Measurements from ENCODE around the gene SLC7A10.
"Not testable (repeated sequence)": the region's sequence is repeated elsewhere in the genome, so short reads cannot be mapped to it uniquely, and the experiment has no call there.

Gene SLC7A10

GRCh38 chr19:33174186-33174585 is 51.5 kb downstream of the SLC7A10 start:
- H3K27me3 ChIP-seq (ENCODE audit: control insufficient read depth in 1 of 2, insufficient read depth in 2 of 2, low read length in 2 of 2): no peaks in the 10 kb centered on the region
- no peak overlapping the region for H3K4me3 ChIP-seq (ENCODE audit: low read length in 2 of 2)
- H3K9ac ChIP-seq (ENCODE audit: low read length in 2 of 2): no peak overlapping the region
- no peaks in the 10 kb centered on the region for H3K9me3 ChIP-seq (ENCODE audit: control insufficient read depth in 2 of 2, low read length in 2 of 2)
- H3K4me1 ChIP-seq (ENCODE audit: control insufficient read depth, insufficient read depth, low read length): peaks cover 28% of the 10 kb centered on the region
- no peak overlapping the region for H3K27ac ChIP-seq (ENCODE audit: low read length)
- no peaks in the 10 kb centered on the region for H3K36me3 ChIP-seq (ENCODE audit: control insufficient read depth in 2 of 2, insufficient read depth in 2 of 2, low read length in 2 of 2)

GRCh38 chr19:33171916-33172359 is 53.7 kb downstream of the SLC7A10 start:
- Histone ChIP-seq H3K4me1 (ENCODE audit: control insufficient read depth, insufficient read depth, low read length) (peaks cover 17% of the 10 kb centered on the region), H3K9me3 (ENCODE audit: control insufficient read depth in 2 of 2, low read length in 2 of 2) (no peaks in the 10 kb centered on the region), H3K27ac (ENCODE audit: low read length) (no peak overlapping the region), H3K4me3 (ENCODE audit: low read length in 2 of 2) (no peak overlapping the region), H3K9ac (ENCODE audit: low read length in 2 of 2) (no peak overlapping the region), H3K27me3 (ENCODE audit: control insufficient read depth in 1 of 2, insufficient read depth in 2 of 2, low read length in 2 of 2) (no peaks in the 10 kb centered on the region), H3K36me3 (ENCODE audit: control insufficient read depth in 2 of 2, insufficient read depth in 2 of 2, low read length in 2 of 2) (no peaks in the 10 kb centered on the region)

- H3K9me3 ChIP-seq (ENCODE audit: control insufficient read depth in 2 of 2, low read length in 2 of 2): no peaks in the 10 kb centered on the region
- H3K27ac ChIP-seq (ENCODE audit: low read length): no peak overlapping the region
- peaks cover 17% of the 10 kb centered on the region for H3K4me1 ChIP-seq (ENCODE audit: control insufficient read depth, insufficient read depth, low read length)
- H3K9ac ChIP-seq (ENCODE audit: low read length in 2 of 2): no peak overlapping the region
- H3K36me3 ChIP-seq (ENCODE audit: control insufficient read depth in 2 of 2, insufficient read depth in 2 of 2, low read length in 2 of 2): no peaks in the 10 kb centered on the region
- no peaks in the 10 kb centered on the region for H3K27me3 ChIP-seq (ENCODE audit: control insufficient read depth in 1 of 2, insufficient read depth in 2 of 2, low read length in 2 of 2)
- no peak overlapping the region for H3K4me3 ChIP-seq (ENCODE audit: low read length in 2 of 2)
Measured at GRCh38 chr19:33171222-33171795, 54.3 kb downstream of the SLC7A10 start.

- Histone ChIP-seq H3K9me3 (ENCODE audit: control insufficient read depth in 2 of 2, low read length in 2 of 2) (no peaks in the 10 kb centered on the region), H3K4me3 (ENCODE audit: low read length in 2 of 2) (no peak overlapping the region), H3K4me1 (ENCODE audit: control insufficient read depth, insufficient read depth, low read length) (peaks cover 5% of the 10 kb centered on the region), H3K36me3 (ENCODE audit: control insufficient read depth in 2 of 2, insufficient read depth in 2 of 2, low read length in 2 of 2) (no peaks in the 10 kb centered on the region), H3K9ac (ENCODE audit: low read length in 2 of 2) (no peak overlapping the region), H3K27me3 (ENCODE audit: control insufficient read depth in 1 of 2, insufficient read depth in 2 of 2, low read length in 2 of 2) (no peaks in the 10 kb centered on the region), H3K27ac (ENCODE audit: low read length) (no peak overlapping the region)
Measured at GRCh38 chr19:33168528-33168927, 57.1 kb downstream of the SLC7A10 start.

GRCh38 chr19:33167438-33167837 is 58.2 kb downstream of the SLC7A10 start:
- no peak overlapping the region for H3K9ac ChIP-seq (ENCODE audit: low read length in 2 of 2)
- no peaks in the 10 kb centered on the region for H3K4me1 ChIP-seq (ENCODE audit: control insufficient read depth, insufficient read depth, low read length)
- no peaks in the 10 kb centered on the region for H3K27me3 ChIP-seq (ENCODE audit: control insufficient read depth in 1 of 2, insufficient read depth in 2 of 2, low read length in 2 of 2)
- H3K9me3 ChIP-seq (ENCODE audit: control insufficient read depth in 2 of 2, low read length in 2 of 2): no peaks in the 10 kb centered on the region
- H3K27ac ChIP-seq (ENCODE audit: low read length): no peak overlapping the region
- no peak overlapping the region for H3K4me3 ChIP-seq (ENCODE audit: low read length in 2 of 2)
- no peaks in the 10 kb centered on the region for H3K36me3 ChIP-seq (ENCODE audit: control insufficient read depth in 2 of 2, insufficient read depth in 2 of 2, low read length in 2 of 2)

- not testable (repeated sequence) for H3K4me3 ChIP-seq (ENCODE audit: low read length in 2 of 2); H3K9me3 ChIP-seq (ENCODE audit: control insufficient read depth in 2 of 2, low read length in 2 of 2); H3K27me3 ChIP-seq (ENCODE audit: control insufficient read depth in 1 of 2, insufficient read depth in 2 of 2, low read length in 2 of 2); H3K27ac ChIP-seq (ENCODE audit: low read length); H3K4me1 ChIP-seq (ENCODE audit: control insufficient read depth, insufficient read depth, low read length); H3K36me3 ChIP-seq (ENCODE audit: control insufficient read depth in 2 of 2, insufficient read depth in 2 of 2, low read length in 2 of 2); H3K9ac ChIP-seq (ENCODE audit: low read length in 2 of 2)
Measured at GRCh38 chr19:33166037-33166436, 59.6 kb downstream of the SLC7A10 start.

- Histone ChIP-seq H3K4me3 (ENCODE audit: low read length in 2 of 2) (no peak overlapping the region), H3K9me3 (ENCODE audit: control insufficient read depth in 2 of 2, low read length in 2 of 2) (no peaks in the 10 kb centered on the region), H3K4me1 (ENCODE audit: control insufficient read depth, insufficient read depth, low read length) (no peaks in the 10 kb centered on the region), H3K27ac (ENCODE audit: low read length) (no peak overlapping the region), H3K9ac (ENCODE audit: low read length in 2 of 2) (no peak overlapping the region), H3K27me3 (ENCODE audit: control insufficient read depth in 1 of 2, insufficient read depth in 2 of 2, low read length in 2 of 2) (no peaks in the 10 kb centered on the region), H3K36me3 (ENCODE audit: control insufficient read depth in 2 of 2, insufficient read depth in 2 of 2, low read length in 2 of 2) (no peaks in the 10 kb centered on the region)
Measured at GRCh38 chr19:33163481-33163880, 62.2 kb downstream of the SLC7A10 start.

GRCh38 chr19:33161201-33161600 is 64.4 kb downstream of the SLC7A10 start:
- no peaks in the 10 kb centered on the region for H3K4me1 ChIP-seq (ENCODE audit: control insufficient read depth, insufficient read depth, low read length)
- no peak overlapping the region for H3K4me3 ChIP-seq (ENCODE audit: low read length in 2 of 2)
- H3K27me3 ChIP-seq (ENCODE audit: control insufficient read depth in 1 of 2, insufficient read depth in 2 of 2, low read length in 2 of 2): no peaks in the 10 kb centered on the region
- H3K9me3 ChIP-seq (ENCODE audit: control insufficient read depth in 2 of 2, low read length in 2 of 2): no peaks in the 10 kb centered on the region
- no peak overlapping the region for H3K9ac ChIP-seq (ENCODE audit: low read length in 2 of 2)
- H3K27ac ChIP-seq (ENCODE audit: low read length): no peak overlapping the region
- no peaks in the 10 kb centered on the region for H3K36me3 ChIP-seq (ENCODE audit: control insufficient read depth in 2 of 2, insufficient read depth in 2 of 2, low read length in 2 of 2)

GRCh38 chr19:33159893-33160292 is 65.8 kb downstream of the SLC7A10 start:
- Histone ChIP-seq H3K27ac (ENCODE audit: low read length) (no peak overlapping the region), H3K36me3 (ENCODE audit: control insufficient read depth in 2 of 2, insufficient read depth in 2 of 2, low read length in 2 of 2) (no peaks in the 10 kb centered on the region), H3K4me1 (ENCODE audit: control insufficient read depth, insufficient read depth, low read length) (no peaks in the 10 kb centered on the region), H3K9ac (ENCODE audit: low read length in 2 of 2) (no peak overlapping the region), H3K4me3 (ENCODE audit: low read length in 2 of 2) (no peak overlapping the region), H3K27me3 (ENCODE audit: control insufficient read depth in 1 of 2, insufficient read depth in 2 of 2, low read length in 2 of 2) (no peaks in the 10 kb centered on the region), H3K9me3 (ENCODE audit: control insufficient read depth in 2 of 2, low read length in 2 of 2) (no peaks in the 10 kb centered on the region)

- no peak overlapping the region for H3K27ac ChIP-seq (ENCODE audit: low read length)
- H3K36me3 ChIP-seq (ENCODE audit: control insufficient read depth in 2 of 2, insufficient read depth in 2 of 2, low read length in 2 of 2): no peaks in the 10 kb centered on the region
- H3K4me3 ChIP-seq (ENCODE audit: low read length in 2 of 2): no peak overlapping the region
- no peaks in the 10 kb centered on the region for H3K27me3 ChIP-seq (ENCODE audit: control insufficient read depth in 1 of 2, insufficient read depth in 2 of 2, low read length in 2 of 2)
- H3K9ac ChIP-seq (ENCODE audit: low read length in 2 of 2): no peak overlapping the region
- H3K9me3 ChIP-seq (ENCODE audit: control insufficient read depth in 2 of 2, low read length in 2 of 2): no peaks in the 10 kb centered on the region
- H3K4me1 ChIP-seq (ENCODE audit: control insufficient read depth, insufficient read depth, low read length): no peaks in the 10 kb centered on the region
Measured at GRCh38 chr19:33159149-33159548, 66.5 kb downstream of the SLC7A10 start.
